NK-92 treated with Interleukin-12 subunit alpha and Interleukin-12 subunit beta, amount 100 ng/mL, for 24 hours (cell line): Measurements from ENCODE around the gene OR5AK2.
"Not testable (repeated sequence)": the region's sequence is repeated elsewhere in the genome, so short reads cannot be mapped to it uniquely, and the experiment has no call there.

Experiments used
- DNase-seq: peaks from one replicate; lab custom pipeline; 2025; lab: John Stamatoyannopoulos, UW

The OR5AK2 gene

GRCh38 chr11:56988614-56989013, at the start of gene OR5AK2:
OR5AK2 (plus strand) TSS chr11:56988914; CDS start chr11:56988914, 0 bp downstream.
- DNase-seq, result no peak

GRCh38 chr11:56945526-56945925, 43.2 kb upstream of the OR5AK2 start:
- not testable (repeated sequence) for DNase-seq

GRCh38 chr11:56948991-56949515, 39.7 kb upstream of the OR5AK2 start:
- DNase-seq, result no peak

GRCh38 chr11:56950510-56950909, 38.2 kb upstream of the OR5AK2 start:
- no peak for DNase-seq

- not testable (repeated sequence) for DNase-seq
Observed at GRCh38 chr11:56953907-56954306, 34.8 kb upstream of the OR5AK2 start.

GRCh38 chr11:56961609-56962008, 27.1 kb upstream of the OR5AK2 start:
- no peak for DNase-seq

GRCh38 chr11:56967726-56968125, 21.0 kb upstream of the OR5AK2 start:
- no peak for DNase-seq

- DNase-seq, result no peak
Observed at GRCh38 chr11:56968524-56968923, 20.2 kb upstream of the OR5AK2 start.

- DNase-seq, result no peak
Observed at GRCh38 chr11:56977314-56977713, 11.4 kb upstream of the OR5AK2 start.

- no peak for DNase-seq
Observed at GRCh38 chr11:56990702-56991101, 2.0 kb downstream of the OR5AK2 start.

GRCh38 chr11:56994532-56994931, 5.8 kb downstream of the OR5AK2 start:
- no peak for DNase-seq

GRCh38 chr11:57001674-57002401, 13.1 kb downstream of the OR5AK2 start:
- no peak for DNase-seq

GRCh38 chr11:57008373-57008772, 19.7 kb downstream of the OR5AK2 start:
- DNase-seq, result no peak

- no peak for DNase-seq
Observed at GRCh38 chr11:57015679-57016078, 27.0 kb downstream of the OR5AK2 start.

GRCh38 chr11:57031556-57031955, 42.8 kb downstream of the OR5AK2 start:
- no peak for DNase-seq
